Measurements from ENCODE around the gene PSMC5.
"Not testable (repeated sequence)": the region's sequence is repeated elsewhere in the genome, so short reads cannot be mapped to it uniquely, and the experiment has no call there.

Gene PSMC5

DNA sequence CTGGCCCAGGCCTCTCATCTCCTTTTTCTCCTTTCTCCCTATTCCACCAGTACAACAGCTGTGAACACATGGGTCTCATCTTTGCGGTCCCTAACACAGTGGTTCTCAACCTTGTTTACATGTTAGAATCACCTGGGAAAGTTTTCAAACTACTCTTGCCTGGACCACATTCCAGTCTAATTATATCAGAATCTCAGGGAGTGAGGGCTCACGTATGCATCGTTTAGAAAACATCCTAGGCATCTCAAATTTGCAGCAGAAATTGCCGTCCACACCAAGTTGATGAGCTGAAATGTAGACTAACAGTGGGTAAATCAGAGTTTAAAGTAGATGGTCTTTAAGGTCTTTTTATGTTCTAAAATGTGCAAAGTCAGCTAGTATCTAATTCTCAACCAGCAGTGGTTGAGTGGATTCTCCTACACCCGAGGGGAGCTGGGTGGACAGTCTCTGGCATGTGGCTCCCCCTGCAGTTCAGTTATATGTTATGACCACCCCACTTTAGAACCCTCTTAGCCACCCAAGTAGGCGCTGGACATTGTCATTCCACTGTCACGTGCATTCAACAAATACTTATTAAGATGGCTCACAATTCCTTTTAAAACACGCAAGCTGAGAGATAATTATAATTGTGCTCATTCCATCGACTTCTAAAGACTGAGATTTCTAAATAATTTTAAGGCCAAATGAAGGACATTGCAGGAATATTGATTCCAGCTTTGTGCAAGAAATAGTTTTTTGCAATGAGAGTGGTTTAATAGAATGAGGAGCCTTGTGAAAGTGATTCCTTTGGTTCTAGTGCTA is 42.5 kb downstream of the PSMC5 start:
- peak; percentile 43 for DNase-seq (ENCODE audit: low read depth)
- H3K4me3 ChIP-seq (ENCODE audit: low read depth, low read length) = not testable (repeated sequence)
- TF ChIP-seq CTCF (conservative IDR thresholded peaks at IDR 0.05; ENCODE audit: low read depth, low read length) = peak; percentile 41

DNA sequence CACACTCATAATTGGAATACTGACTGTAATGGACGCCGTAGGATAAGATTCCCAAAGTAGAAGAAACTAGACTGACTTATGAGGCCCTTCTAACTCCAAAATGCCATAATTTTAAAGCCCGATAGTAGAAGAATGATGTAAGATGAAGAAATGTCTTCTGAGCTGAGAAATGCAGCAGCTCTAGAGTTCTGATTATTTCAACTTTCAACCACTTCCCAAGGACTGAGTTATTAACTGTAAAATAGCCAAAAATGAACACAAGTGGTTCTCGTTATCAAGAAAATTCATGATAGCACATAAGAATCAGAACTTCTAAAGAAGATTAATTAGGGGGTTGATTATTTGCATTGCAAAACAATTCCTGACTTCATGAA is 43.0 kb downstream of the PSMC5 start:
- not testable (repeated sequence) for H3K4me3 ChIP-seq (ENCODE audit: low read depth, low read length); DNase-seq (ENCODE audit: low read depth)

DNA sequence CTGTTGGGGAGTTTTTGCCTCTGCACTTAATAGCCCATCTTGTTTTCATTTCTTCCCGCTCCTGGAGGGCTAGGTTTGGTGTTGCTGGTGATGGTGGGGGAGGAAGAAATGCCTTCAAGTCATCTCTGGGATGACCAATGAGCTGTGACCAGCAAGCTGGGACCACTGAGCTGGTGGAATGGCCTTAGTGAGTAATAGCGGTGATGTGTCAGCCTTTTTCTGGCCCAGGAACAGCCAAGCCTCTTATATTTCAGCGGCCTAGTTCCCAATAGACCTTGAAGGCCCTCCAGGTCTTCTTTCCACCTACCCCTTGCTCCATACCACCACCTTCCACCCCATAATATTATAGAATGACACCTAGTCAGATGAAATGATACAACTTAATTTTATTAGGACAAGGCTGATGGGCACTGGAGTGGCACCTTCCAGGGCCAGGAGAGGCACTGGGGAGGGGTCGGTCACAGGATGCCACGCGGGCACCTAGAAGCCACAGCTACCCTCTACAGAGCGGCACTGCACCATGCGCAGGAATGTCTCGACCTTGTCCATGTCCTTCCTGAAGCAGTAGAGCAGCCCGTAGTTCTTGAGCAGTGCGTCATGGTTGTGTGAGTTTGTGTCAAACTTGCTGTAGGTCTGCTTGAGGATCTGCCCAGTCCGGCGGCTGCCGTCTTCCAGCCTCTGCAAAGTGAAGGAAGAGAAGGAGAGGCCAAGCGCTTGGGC is 44.6 kb downstream of the PSMC5 start:
- DNase-seq (ENCODE audit: low read depth); H3K4me3 ChIP-seq (ENCODE audit: low read depth, low read length): not testable (repeated sequence)

DNA sequence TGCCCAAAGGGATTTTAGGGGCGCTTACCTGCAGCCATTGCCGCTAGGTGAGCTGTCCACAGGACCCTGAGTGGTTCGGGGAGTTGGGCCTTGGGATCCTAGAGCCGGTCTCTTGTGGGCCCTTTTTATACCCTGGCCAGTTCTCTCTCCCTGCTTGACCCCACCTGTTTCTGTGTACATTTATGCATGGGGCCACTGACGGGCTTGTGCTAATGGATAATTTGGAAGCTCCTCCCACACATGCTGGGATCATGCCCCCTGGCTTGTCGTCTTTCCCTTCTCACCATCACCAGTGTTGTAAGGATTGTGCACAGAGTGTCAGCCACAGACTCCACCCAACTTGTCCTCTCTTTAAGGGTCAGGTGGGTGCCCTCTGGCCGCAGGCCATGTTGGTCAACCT is 46.3 kb downstream of the PSMC5 start, which contains the start of gene CSH2:
TSS of gene CSH2 (minus strand) at position 101 of the 400 bp plus-strand sequence. CDS start at position 38, 63 bp downstream.
- H3K4me3 ChIP-seq (ENCODE audit: low read depth, low read length); DNase-seq (ENCODE audit: low read depth): not testable (repeated sequence)

DNA sequence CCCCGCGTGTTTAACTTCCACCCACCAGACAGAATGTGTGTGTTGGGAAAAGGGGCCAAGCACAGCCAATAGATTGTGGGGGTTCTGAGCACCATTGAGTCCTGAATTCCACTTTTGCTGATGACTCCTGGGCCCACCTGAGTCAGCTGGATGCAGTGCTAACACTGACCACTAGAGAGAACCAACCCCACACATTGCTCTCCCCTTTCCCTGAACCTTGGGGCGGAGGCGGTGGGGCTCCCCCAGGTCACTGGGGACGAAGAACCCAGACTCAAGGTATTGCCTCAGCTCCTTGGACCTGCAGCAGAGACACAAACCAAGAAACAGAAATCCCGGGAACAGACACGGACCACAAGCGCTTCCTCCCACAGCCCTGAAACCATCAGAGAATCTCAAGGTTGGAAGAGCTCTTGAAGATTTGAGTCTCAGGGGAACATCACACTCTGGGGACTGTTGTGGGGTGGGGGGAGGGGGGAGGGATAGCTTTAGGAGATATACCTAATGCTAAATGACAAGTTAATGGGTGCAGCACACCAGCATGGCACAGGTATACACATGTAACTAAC is 46.9 kb downstream of the PSMC5 start:
- DNase-seq (ENCODE audit: low read depth); H3K4me3 ChIP-seq (ENCODE audit: low read depth, low read length): not testable (repeated sequence)

DNA sequence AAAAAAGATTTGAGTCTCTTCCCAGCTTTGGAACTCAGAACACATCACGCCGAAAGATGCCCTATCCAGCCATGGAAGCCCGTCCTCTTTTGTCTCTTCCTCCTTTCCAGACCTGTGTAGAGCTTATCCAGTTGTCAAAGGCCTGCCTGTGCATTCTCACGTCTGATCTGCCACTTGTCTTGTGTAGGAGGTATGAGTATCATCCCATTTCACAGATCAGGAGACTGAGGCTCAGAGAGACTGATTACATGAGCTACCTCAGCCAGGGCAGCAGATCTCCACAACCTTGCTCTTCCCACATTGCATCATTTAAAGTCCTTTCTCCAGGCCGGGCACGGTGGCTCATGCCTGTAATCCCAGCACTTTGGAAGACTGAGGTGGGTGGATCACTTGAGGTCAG is 47.5 kb downstream of the PSMC5 start:
- H3K4me3 ChIP-seq (ENCODE audit: low read depth, low read length); DNase-seq (ENCODE audit: low read depth): not testable (repeated sequence)

DNA sequence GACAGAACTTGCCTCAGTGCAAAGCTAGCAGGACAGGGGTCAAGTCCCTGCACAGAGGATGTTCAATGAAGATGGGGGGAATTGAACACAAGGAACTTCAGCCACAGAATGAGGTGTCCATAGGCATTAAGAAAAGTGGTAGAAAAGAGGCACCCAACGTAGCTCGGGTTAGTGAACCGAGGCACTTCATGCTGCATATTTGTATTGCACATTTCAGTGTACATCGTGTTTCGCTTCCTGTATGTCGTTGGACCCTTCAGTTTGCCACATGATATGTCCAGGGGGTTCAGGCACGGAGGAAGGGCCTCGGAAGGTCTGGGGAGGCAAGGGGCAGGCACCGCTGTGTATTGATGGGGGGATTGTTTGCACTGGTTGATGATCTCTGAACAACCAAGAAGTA is 51.2 kb downstream of the PSMC5 start:
- not testable (repeated sequence) for H3K4me3 ChIP-seq (ENCODE audit: low read depth, low read length); DNase-seq (ENCODE audit: low read depth)

DNA sequence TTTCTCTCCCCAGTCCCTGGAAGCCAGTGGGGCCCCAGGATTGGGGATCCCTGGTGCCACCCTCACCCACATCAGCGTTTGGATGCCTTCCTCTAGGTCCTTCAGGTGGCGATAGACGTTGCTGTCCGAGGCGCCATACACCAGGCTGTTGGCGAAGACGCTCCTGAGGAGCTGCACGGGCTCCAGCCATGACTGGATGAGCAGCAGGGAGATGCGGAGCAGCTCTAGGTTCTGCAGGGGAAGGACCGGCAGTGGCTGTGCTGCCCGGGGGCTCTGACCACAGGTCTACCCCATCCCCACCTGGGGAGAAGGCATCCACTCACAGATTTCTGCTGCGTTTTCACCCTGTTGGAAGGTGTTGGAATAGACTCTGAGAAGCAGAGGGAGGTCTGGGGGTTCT is 53.5 kb downstream of the PSMC5 start:
- H3K4me3 ChIP-seq (ENCODE audit: low read depth, low read length) = no peak overlapping the region
- no peak for TF ChIP-seq CTCF (conservative IDR thresholded peaks at IDR 0.05; ENCODE audit: low read depth, low read length)
- DNase-seq (ENCODE audit: low read depth) = no peak

- DNase-seq (ENCODE audit: low read depth); H3K4me3 ChIP-seq (ENCODE audit: low read depth, low read length): not testable (repeated sequence)
These were observed 54.1 kb downstream of the PSMC5 start for GRCh38 chr17:63881337-63881736.

All from choroid plexus epithelial cell (primary cell).